Neural progenitor cell (in vitro differentiated cells): ENCODE results near the gene ZYG11A.

Experiments used
- EZH2 ChIP-seq: fragments of 200-600 bp; sonication (generic); IDR thresholded peaks from 2 replicates; pipeline ENCODE4 v1.6.1; 2017; ENCODE audit warnings: antibody characterized with exemption, mild to moderate bottlenecking, moderate library complexity
- EZH2phosphoT487 ChIP-seq: fragments of 200-600 bp; sonication (generic); IDR thresholded peaks from 2 replicates; pipeline ENCODE4 v1.6.1; 2017; ENCODE audit warnings: antibody characterized with exemption
- TF ChIP-seq, protein P1 (sequence below): fragments of 200-600 bp; sonication (generic); IDR thresholded peaks from 2 replicates; pipeline ENCODE4 v1.5.1; 2017; ENCODE audit warnings: antibody characterized with exemption, mild to moderate bottlenecking

- TF ChIP-seq, protein P1, sequence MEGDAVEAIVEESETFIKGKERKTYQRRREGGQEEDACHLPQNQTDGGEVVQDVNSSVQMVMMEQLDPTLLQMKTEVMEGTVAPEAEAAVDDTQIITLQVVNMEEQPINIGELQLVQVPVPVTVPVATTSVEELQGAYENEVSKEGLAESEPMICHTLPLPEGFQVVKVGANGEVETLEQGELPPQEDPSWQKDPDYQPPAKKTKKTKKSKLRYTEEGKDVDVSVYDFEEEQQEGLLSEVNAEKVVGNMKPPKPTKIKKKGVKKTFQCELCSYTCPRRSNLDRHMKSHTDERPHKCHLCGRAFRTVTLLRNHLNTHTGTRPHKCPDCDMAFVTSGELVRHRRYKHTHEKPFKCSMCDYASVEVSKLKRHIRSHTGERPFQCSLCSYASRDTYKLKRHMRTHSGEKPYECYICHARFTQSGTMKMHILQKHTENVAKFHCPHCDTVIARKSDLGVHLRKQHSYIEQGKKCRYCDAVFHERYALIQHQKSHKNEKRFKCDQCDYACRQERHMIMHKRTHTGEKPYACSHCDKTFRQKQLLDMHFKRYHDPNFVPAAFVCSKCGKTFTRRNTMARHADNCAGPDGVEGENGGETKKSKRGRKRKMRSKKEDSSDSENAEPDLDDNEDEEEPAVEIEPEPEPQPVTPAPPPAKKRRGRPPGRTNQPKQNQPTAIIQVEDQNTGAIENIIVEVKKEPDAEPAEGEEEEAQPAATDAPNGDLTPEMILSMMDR = no peak
- TF ChIP-seq EZH2phosphoT487 = no peak
- no peak for TF ChIP-seq EZH2
These were observed 10.3 kb downstream of the ZYG11A start for GRCh38 chr1:52852854-52853253.
